GM12872 (cell line): ENCODE data around the gene STIP1.

Source experiments
- CTCF ChIP-seq: IDR thresholded peaks from 3 replicates; pipeline ENCODE4 v1.5.1; 2011; ENCODE audit warnings: low read depth, mild to moderate bottlenecking, low read length, moderate library complexity; ENCODE audit not compliant: insufficient read depth

Gene STIP1

GRCh38 chr11:64164392-64165312 lies 21.3 kb upstream of the STIP1 start:
- no peak for TF ChIP-seq CTCF

GRCh38 chr11:64165481-64165841 lies 20.5 kb upstream of the STIP1 start:
- TF ChIP-seq CTCF, result peak; percentile 18; the same call in 1 of the 3 replicates

- no peak for TF ChIP-seq CTCF
Observed at GRCh38 chr11:64165842-64166635, 19.9 kb upstream of the STIP1 start, which contains the start of gene MACROD1. TSS of gene MACROD1 (minus strand) at chr11:64166113. CDS start at chr11:64165994, 119 bp downstream.

- TF ChIP-seq CTCF, result no peak
Observed at GRCh38 chr11:64170419-64170818, 15.6 kb upstream of the STIP1 start.

GRCh38 chr11:64173616-64174355 lies 12.2 kb upstream of the STIP1 start:
- TF ChIP-seq CTCF, result no peak

GRCh38 chr11:64176751-64177150 lies 9.2 kb upstream of the STIP1 start:
- TF ChIP-seq CTCF, result no peak

GRCh38 chr11:64178203-64178602 lies 7.8 kb upstream of the STIP1 start:
- TF ChIP-seq CTCF, result no peak
